SK-N-MC (cell line): ENCODE measurements around the gene THOC5.

Source experiments
- EZH2 ChIP-seq: fragments of 200-600 bp; sonication (generic); IDR thresholded peaks from one replicate; pipeline ENCODE4 v1.6.1; 2017; ENCODE audit warnings: antibody characterized with exemption
- POLR2AphosphoS5 ChIP-seq: IDR thresholded peaks from 2 replicates; pipeline ENCODE4 v1.6.1; 2012; ENCODE audit warnings: mild to moderate bottlenecking, low read depth, low read length, borderline replicate concordance

- TF ChIP-seq POLR2AphosphoS5 (no peak), EZH2 (no peak)
Observed at GRCh38 chr22:29482726-29483125, 70.8 kb downstream of the THOC5 start.
